Urinary bladder (tissue), 4 donors: Measurements from ENCODE around the gene C16orf95. TPM values are rescaled to one million over a fixed set of nuclear protein-coding genes. Genes with fewer than 3 reads are reported as not detected.
"Not testable (repeated sequence)": the region's sequence is repeated elsewhere in the genome, so short reads cannot be mapped to it uniquely, and the experiment has no call there.

Experiments used
- DNase-seq: peaks from one replicate; pipeline ENCODE4 v3.0.0-alpha.2; 2015; ENCODE audit errors: extremely low spot score
- H3K27ac ChIP-seq: one replicate; pipeline ENCODE4 v1.5.1; 2013; ENCODE audit warnings: low read depth, mild to moderate bottlenecking, moderate library complexity
- H3K36me3 ChIP-seq: one replicate; pipeline ENCODE4 v1.6.1; 2013; ENCODE audit warnings: mild to moderate bottlenecking, moderate library complexity; ENCODE audit not compliant: insufficient read depth
- H3K4me1 ChIP-seq: one replicate; pipeline ENCODE4 v1.6.1; 2013; ENCODE audit warnings: mild to moderate bottlenecking, moderate library complexity; ENCODE audit not compliant: insufficient read depth
- H3K4me3 ChIP-seq: one replicate; pipeline ENCODE4 v1.5.1; 2013; ENCODE audit warnings: low read depth, low read length
- WGBS: extraction: QIAGEN DNeasy Blood & Tissue Kit; methylation state at CpG from one replicate; pipeline ENCODE4 v1.1.7; 2013; 5-methylcytosine and 5-hydroxymethylcytosine counted together
- polyA plus RNA-seq: library from polyadenylated mRNA; stranded (reverse); fragments of 200-250 nt; gene quantifications from one replicate; pipeline ENCODE4 v1.2.3, GENCODE V29; 2013
- total RNA-seq: library from RNA; depleted of rRNA; stranded (reverse); fragments of >200 nt; gene quantifications from one replicate; pipeline ENCODE4 v1.2.3, GENCODE V29; 2014
- donor health status: healthy with polysubstance abuse.
- donor health status: healthy.

Gene C16orf95, protein sequence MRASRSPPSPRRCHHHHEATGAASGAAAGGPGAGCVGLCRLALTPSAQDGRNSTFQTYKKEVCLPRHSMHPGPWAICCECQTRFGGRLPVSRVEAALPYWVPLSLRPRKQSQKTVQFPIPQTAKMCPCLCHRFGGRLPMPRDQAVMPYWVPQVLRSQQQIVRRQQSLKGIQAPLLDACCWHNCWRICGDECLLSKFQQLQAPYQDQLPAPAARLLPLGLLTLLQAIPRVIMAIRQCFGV
- total RNA-seq (1.5 TPM), polyA plus RNA-seq (2.8 TPM)

GRCh38 chr16:87316923-87317749, at the start of gene C16orf95:
Gene C16orf95, minus strand, starts transcription at chr16:87317392. Its CDS starts 150 bp downstream, at chr16:87317242.
- peak within 1 kb of the TSS; percentile 85 for H3K4me3 ChIP-seq

GRCh38 chr16:87366930-87367329, 49.7 kb upstream of the C16orf95 start:
- H3K4me1 ChIP-seq: no peaks in the 10 kb centered on the region
- no peak overlapping the region for H3K27ac ChIP-seq
- no peaks in the 10 kb centered on the region for H3K36me3 ChIP-seq
- H3K4me3 ChIP-seq: no peak overlapping the region
- 91% methylated on average over 1 of the region's 1 CpG for WGBS
- no peak for DNase-seq

More at GRCh38 chr16:87316923-87317749, at the start of gene C16orf95:
- DNase-seq: peak; percentile 93
- no peaks in the 10 kb centered on the region for H3K36me3 ChIP-seq
- under 1% methylated on average over 64 of the region's 64 CpGs for WGBS
- peak within 1 kb of the TSS; percentile 91 for H3K27ac ChIP-seq
- no peaks in the 10 kb centered on the region for H3K4me1 ChIP-seq

GRCh38 chr16:87366288-87366687, 49.1 kb upstream of the C16orf95 start:
- no peak for DNase-seq
- no peaks in the 10 kb centered on the region for H3K4me1 ChIP-seq
- no peak overlapping the region for H3K4me3 ChIP-seq
- no peaks in the 10 kb centered on the region for H3K36me3 ChIP-seq
- H3K27ac ChIP-seq: no peak overlapping the region
- 82% methylated on average over 4 of the region's 4 CpGs for WGBS

DNA sequence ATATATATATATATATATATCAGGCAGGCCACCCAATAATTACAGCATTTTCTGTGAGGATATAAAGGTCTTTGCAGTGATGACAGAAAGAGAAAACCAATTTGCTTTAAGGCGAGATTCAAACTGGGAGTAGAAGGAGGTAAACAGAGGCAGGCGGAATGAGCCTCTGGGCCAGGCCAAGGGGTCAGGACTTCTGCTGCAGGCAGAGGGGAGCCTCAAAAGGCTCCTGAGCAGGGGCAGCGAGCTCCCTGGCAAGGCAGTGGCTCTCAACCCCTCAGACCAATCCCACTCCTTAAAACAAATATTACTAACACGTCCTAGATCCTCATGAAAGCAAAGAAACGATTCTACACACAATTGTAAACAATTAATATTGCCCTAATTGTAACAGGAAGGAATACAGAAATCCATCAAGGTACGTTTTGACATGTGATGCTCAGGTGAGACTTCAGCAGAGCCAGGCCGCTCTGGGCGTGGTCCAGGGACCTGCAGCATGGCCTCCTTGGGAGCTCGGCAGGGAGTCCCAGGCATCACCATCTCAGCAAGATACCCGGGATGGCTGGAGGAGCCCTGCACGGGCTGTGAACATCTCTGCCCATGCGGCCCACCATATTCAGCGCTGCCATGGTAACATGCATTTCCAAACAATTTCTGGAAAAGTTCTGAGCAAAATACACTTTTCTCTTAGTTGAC, 48.0 kb upstream of the C16orf95 start:
- Histone ChIP-seq H3K27ac (no peak overlapping the region), H3K36me3 (no peaks in the 10 kb centered on the region), H3K4me3 (no peak overlapping the region), H3K4me1 (no peaks in the 10 kb centered on the region)
- no peak for DNase-seq
- WGBS: 90% methylated on average over 13 of the region's 13 CpGs

- Histone ChIP-seq H3K4me1 (no peaks in the 10 kb centered on the region), H3K36me3 (peaks cover 4% of the 10 kb centered on the region), H3K27ac (peak overlapping the region; percentile 14), H3K4me3 (no peak overlapping the region)
- DNase-seq: no peak
- WGBS: 19% methylated on average over 17 of the region's 17 CpGs
Observed at GRCh38 chr16:87363771-87364455, 46.7 kb upstream of the C16orf95 start.

GRCh38 chr16:87362828-87363559, 45.8 kb upstream of the C16orf95 start:
- H3K27ac ChIP-seq, H3K4me1 ChIP-seq, H3K4me3 ChIP-seq, DNase-seq, H3K36me3 ChIP-seq: not testable (repeated sequence)
- 84% methylated on average over 13 of the region's 13 CpGs for WGBS

GRCh38 chr16:87361916-87362619, 44.9 kb upstream of the C16orf95 start:
- peaks cover 4% of the 10 kb centered on the region for H3K36me3 ChIP-seq

GRCh38 chr16:87360862-87361610, 43.8 kb upstream of the C16orf95 start:
- Histone ChIP-seq H3K36me3 (peaks cover 4% of the 10 kb centered on the region), H3K27ac (no peak overlapping the region), H3K4me1 (no peaks in the 10 kb centered on the region), H3K4me3 (no peak overlapping the region)
- 97% methylated on average over 16 of the region's 16 CpGs for WGBS
- DNase-seq: no peak

More at GRCh38 chr16:87361916-87362619, 44.9 kb upstream of the C16orf95 start:
- no peak for DNase-seq
- no peaks in the 10 kb centered on the region for H3K4me1 ChIP-seq
- no peak overlapping the region for H3K4me3 ChIP-seq
- 95% methylated on average over 8 of the region's 8 CpGs for WGBS
- H3K27ac ChIP-seq: no peak overlapping the region

DNA sequence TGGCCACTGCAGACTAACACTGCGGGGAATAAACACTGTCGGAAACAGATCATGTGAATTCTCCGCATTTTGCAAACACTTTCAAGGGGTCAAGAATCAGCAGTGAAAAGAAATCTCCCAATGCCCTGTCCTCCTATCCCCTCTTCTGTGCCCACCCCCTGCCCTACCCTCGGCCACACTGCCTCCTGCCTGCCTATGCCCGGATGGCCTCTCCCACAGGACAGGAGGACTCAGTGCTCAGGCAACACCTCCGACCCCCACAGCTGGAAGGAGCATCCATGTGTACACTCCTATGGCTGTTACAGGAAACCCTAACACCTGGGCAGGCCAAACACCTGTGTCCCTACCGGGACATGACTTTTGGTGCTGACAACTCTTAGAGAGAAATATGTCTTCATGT, 41.9 kb upstream of the C16orf95 start:
- H3K4me1 ChIP-seq: no peaks in the 10 kb centered on the region
- DNase-seq: no peak
- H3K27ac ChIP-seq: no peak overlapping the region
- H3K4me3 ChIP-seq: no peak overlapping the region
- 94% methylated on average over 7 of the region's 7 CpGs for WGBS
- peaks cover 4% of the 10 kb centered on the region for H3K36me3 ChIP-seq

- Histone ChIP-seq H3K4me3 (no peak overlapping the region), H3K27ac (no peak overlapping the region), H3K36me3 (peaks cover 4% of the 10 kb centered on the region), H3K4me1 (no peaks in the 10 kb centered on the region)
- no peak for DNase-seq
- 90% methylated on average over 9 of the region's 9 CpGs for WGBS
Observed at GRCh38 chr16:87358696-87359095, 41.5 kb upstream of the C16orf95 start.

- Histone ChIP-seq H3K36me3 (peaks cover 4% of the 10 kb centered on the region), H3K4me3 (no peak overlapping the region), H3K27ac (no peak overlapping the region), H3K4me1 (no peaks in the 10 kb centered on the region)
- 93% methylated on average over 17 of the region's 17 CpGs for WGBS
- no peak for DNase-seq
Observed at GRCh38 chr16:87358250-87358649, 41.1 kb upstream of the C16orf95 start.

DNA sequence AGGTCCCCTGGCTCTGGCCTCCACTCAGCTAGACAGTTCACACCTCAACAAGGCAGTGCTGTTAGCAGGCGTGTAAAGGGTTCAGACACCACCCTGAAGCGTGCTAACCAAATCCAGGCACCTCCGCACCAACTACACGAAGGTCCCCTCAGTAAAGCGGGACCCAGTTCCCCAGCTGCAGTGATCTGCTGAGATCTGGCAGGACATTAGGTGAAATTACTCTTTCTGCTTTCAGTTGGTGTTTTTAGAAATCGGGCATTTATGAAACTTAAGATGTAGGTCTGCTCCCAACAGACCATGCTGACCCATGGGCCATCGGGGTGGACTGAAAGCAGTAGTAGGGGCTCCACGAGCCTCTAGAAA, 39.3 kb upstream of the C16orf95 start:
- Histone ChIP-seq H3K4me3 (no peak overlapping the region), H3K4me1 (peaks cover 2% of the 10 kb centered on the region), H3K27ac (no peak overlapping the region), H3K36me3 (peaks cover 4% of the 10 kb centered on the region)
- 95% methylated on average over 8 of the region's 8 CpGs for WGBS
- DNase-seq: no peak
